Loucy (cell line): ENCODE measurements around the gene AGMAT.

Experiments
- H2AFZ ChIP-seq: fragments of 200-600 bp; sonication (generic); 2 replicates; pipeline ENCODE4 v1.6.0; 2016; ENCODE audit warnings: antibody characterized with exemption, mild to moderate bottlenecking, low read length, moderate library complexity
- H3F3A ChIP-seq: fragments of 200-600 bp; 2 replicates; pipeline ENCODE4 v1.6.0; 2016; ENCODE audit warnings: antibody characterized with exemption, low read depth, mild to moderate bottlenecking
- H3K27me3 ChIP-seq: fragments of 200-600 bp; sonication (generic); 2 replicates; pipeline ENCODE4 v1.6.1; 2014; ENCODE audit warnings: low read length, mild to moderate bottlenecking; ENCODE audit not compliant: insufficient read depth, poor library complexity, severe bottlenecking
- H3K36me3 ChIP-seq: fragments of 200-600 bp; sonication (generic); 2 replicates; pipeline ENCODE4 v1.6.1; 2016; ENCODE audit warnings: low read length; ENCODE audit not compliant: insufficient read depth
- H3K4me1 ChIP-seq: fragments of 200-600 bp; sonication (generic); 2 replicates; pipeline ENCODE4 v1.5.1; 2014; ENCODE audit warnings: low read length, mild to moderate bottlenecking; ENCODE audit not compliant: insufficient read depth, poor library complexity, severe bottlenecking
- H3K4me2 ChIP-seq: fragments of 200-600 bp; sonication (generic); 2 replicates; pipeline ENCODE4 v1.6.0; 2014; ENCODE audit warnings: antibody characterized with exemption, low read length, low read depth, mild to moderate bottlenecking; ENCODE audit not compliant: poor library complexity, severe bottlenecking
- H3K4me3 ChIP-seq: fragments of 200-600 bp; sonication (generic); 2 replicates; pipeline ENCODE4 v1.5.1; 2014; ENCODE audit warnings: low read length, mild to moderate bottlenecking, mixed read lengths; ENCODE audit not compliant: poor library complexity, severe bottlenecking
- H3K79me2 ChIP-seq: fragments of 200-600 bp; sonication (generic); 2 replicates; pipeline ENCODE4 v1.6.1; 2014; ENCODE audit warnings: low read length; ENCODE audit not compliant: insufficient read depth
- H3K9ac ChIP-seq: fragments of 200-600 bp; sonication (generic); 2 replicates; pipeline ENCODE4 v1.6.0; 2014; ENCODE audit warnings: mild to moderate bottlenecking, low read depth, low read length, moderate library complexity; ENCODE audit not compliant: poor library complexity, severe bottlenecking
- H3K9me2 ChIP-seq: fragments of 200-600 bp; sonication (generic); replicated peaks from 2 replicates; pipeline ENCODE4 v1.6.1; 2016; ENCODE audit warnings: low read depth, low read length, mixed read lengths
- H3K9me3 ChIP-seq: fragments of 200-600 bp; sonication (generic); 2 replicates; pipeline ENCODE4 v1.6.1; 2014; ENCODE audit warnings: mild to moderate bottlenecking, antibody characterized with exemption, low read length, low read depth; ENCODE audit not compliant: insufficient read depth
- H4K20me1 ChIP-seq: fragments of 200-600 bp; sonication (generic); 2 replicates; pipeline ENCODE4 v1.6.0; 2014; ENCODE audit warnings: antibody characterized with exemption, low read length, mild to moderate bottlenecking; ENCODE audit not compliant: insufficient read depth, poor library complexity, severe bottlenecking
- EZH2phosphoT487 ChIP-seq: fragments of 200-600 bp; IDR thresholded peaks from 2 replicates; pipeline ENCODE4 v1.6.1; 2018; ENCODE audit warnings: antibody characterized with exemption, mild to moderate bottlenecking, moderate library complexity, borderline replicate concordance
- TF ChIP-seq, protein P1 (sequence below): fragments of 200-600 bp; sonication (generic); conservative IDR thresholded peaks from 2 replicates; pipeline ENCODE4 v1.5.1; 2014; ENCODE audit warnings: mild to moderate bottlenecking, antibody characterized with exemption, low read length

The AGMAT gene

DNA sequence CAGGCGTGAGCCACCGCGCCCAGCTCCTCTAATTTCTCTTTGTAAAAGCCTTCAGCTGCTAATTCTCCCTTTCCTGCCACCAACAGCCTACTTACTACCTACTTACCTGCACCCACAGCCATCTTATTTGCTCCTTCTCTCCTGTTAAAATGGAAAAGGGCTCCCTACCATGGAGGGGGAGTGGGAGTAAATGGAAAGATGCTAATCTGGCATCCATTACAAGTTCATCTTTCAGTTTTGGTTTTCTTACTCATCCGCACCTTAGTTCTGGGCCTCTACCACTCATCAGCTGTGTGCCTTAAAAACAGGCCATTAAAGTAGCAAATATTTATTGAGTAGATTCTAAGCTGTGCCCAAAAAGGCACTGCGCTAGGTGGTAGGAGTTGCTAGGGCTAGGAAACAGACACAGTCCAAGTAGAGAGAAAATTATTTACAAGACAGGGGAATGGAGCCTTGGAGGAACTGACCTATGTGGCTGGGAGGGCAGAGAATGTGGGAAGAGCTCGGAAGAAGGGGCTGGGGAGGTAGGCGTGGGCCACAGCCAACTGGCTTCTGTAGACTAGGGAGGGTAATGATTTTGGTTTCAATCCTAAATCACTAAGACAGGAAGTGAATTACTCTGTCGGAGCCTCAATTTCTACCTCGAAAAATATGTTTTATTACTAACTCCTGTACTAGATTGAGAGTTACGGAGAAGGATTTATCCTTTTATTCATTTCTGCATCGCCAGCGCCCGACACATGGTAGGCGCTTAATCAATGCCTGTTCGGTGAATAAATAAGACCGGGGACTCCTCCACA is 31.7 kb upstream of the AGMAT start:
- Histone ChIP-seq H3K36me3 (no peaks in the 10 kb centered on the region), H3F3A (peaks cover 2% of the 10 kb centered on the region; the same call in 1 of the 2 replicates), H3K4me3 (peak overlapping the region; percentile 99), H3K9ac (peak overlapping the region; percentile 63), H2AFZ (peak overlapping the region; percentile 95), H4K20me1 (peaks cover 27% of the 10 kb centered on the region), H3K9me3 (no peaks in the 10 kb centered on the region), H3K79me2 (peaks cover 41% of the 10 kb centered on the region), H3K9me2 (no peaks in the 10 kb centered on the region), H3K27me3 (no peaks in the 10 kb centered on the region), H3K4me1 (peaks cover 37% of the 10 kb centered on the region), H3K4me2 (peak overlapping the region; percentile 97)
- TF ChIP-seq, protein P1, sequence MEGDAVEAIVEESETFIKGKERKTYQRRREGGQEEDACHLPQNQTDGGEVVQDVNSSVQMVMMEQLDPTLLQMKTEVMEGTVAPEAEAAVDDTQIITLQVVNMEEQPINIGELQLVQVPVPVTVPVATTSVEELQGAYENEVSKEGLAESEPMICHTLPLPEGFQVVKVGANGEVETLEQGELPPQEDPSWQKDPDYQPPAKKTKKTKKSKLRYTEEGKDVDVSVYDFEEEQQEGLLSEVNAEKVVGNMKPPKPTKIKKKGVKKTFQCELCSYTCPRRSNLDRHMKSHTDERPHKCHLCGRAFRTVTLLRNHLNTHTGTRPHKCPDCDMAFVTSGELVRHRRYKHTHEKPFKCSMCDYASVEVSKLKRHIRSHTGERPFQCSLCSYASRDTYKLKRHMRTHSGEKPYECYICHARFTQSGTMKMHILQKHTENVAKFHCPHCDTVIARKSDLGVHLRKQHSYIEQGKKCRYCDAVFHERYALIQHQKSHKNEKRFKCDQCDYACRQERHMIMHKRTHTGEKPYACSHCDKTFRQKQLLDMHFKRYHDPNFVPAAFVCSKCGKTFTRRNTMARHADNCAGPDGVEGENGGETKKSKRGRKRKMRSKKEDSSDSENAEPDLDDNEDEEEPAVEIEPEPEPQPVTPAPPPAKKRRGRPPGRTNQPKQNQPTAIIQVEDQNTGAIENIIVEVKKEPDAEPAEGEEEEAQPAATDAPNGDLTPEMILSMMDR, result no peak
- TF ChIP-seq EZH2phosphoT487, result no peak

DNA sequence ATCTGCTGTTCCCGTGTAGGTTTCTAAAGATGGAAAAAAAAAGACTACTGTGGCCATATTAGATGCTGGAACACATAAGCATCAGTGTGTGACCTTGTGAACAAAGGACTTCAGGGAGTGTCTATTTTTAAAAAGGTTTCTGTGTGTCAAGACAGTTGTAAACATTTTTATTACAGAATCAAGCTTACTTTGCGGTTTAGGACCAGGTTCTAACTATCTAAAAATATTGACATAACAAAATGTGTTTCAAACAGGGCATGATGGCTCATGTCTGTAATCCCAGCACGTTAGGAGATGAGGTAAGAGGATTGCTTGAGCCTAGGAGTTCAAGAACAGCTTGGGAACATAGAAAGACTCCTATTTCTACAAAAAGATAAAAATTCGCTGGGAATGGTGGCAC is 25.3 kb upstream of the AGMAT start:
- H3K79me2 ChIP-seq, result no peaks in the 10 kb centered on the region
- no peak for TF ChIP-seq EZH2phosphoT487
- TF ChIP-seq, protein P1, result no peak
- no peaks in the 10 kb centered on the region for H3K9me2 ChIP-seq
- no peak overlapping the region for H3K9ac ChIP-seq
- no peaks in the 10 kb centered on the region for H3K9me3 ChIP-seq
- H3K36me3 ChIP-seq, result no peaks in the 10 kb centered on the region
- no peaks in the 10 kb centered on the region for H3F3A ChIP-seq
- H3K4me3 ChIP-seq, result no peak overlapping the region
- H3K4me2 ChIP-seq, result no peak overlapping the region
- no peak overlapping the region; the same call in 1 of the 2 replicates for H2AFZ ChIP-seq
- H3K4me1 ChIP-seq, result no peaks in the 10 kb centered on the region
- H4K20me1 ChIP-seq, result no peaks in the 10 kb centered on the region
- no peaks in the 10 kb centered on the region for H3K27me3 ChIP-seq

DNA sequence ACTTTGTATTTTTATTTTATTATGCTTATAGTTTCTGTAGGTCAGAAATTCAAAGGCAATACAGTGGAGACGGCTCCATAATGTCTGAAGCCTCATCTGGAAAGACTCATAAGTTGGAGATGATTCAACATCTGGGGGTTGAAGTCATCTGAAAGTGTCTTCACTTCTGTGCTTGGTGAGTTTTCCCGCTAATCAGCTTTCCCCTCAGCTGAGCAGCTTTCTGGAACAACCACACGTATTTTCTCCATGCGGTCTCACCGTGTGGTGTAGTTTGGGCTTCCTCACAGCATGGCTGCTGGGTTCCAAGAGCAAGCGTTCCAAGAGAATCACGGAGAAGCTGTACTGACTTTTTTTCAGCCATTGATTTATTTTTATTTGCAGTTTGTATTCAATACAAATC is 24.8 kb upstream of the AGMAT start:
- H3K27me3 ChIP-seq, result no peaks in the 10 kb centered on the region
- H3K4me2 ChIP-seq, result no peak overlapping the region
- no peak overlapping the region; the same call in 1 of the 2 replicates for H2AFZ ChIP-seq
- no peaks in the 10 kb centered on the region for H3K79me2 ChIP-seq
- no peaks in the 10 kb centered on the region for H3K4me1 ChIP-seq
- no peaks in the 10 kb centered on the region for H3K9me2 ChIP-seq
- no peaks in the 10 kb centered on the region for H3K36me3 ChIP-seq
- no peaks in the 10 kb centered on the region for H3F3A ChIP-seq
- H3K4me3 ChIP-seq, result no peak overlapping the region
- no peaks in the 10 kb centered on the region for H3K9me3 ChIP-seq
- TF ChIP-seq, protein P1, result no peak
- TF ChIP-seq EZH2phosphoT487, result no peak
- H4K20me1 ChIP-seq, result no peaks in the 10 kb centered on the region
- no peak overlapping the region for H3K9ac ChIP-seq
